Testis (tissue), 3 donors: ENCODE results near the gene RIOX2. TPM values are rescaled to one million over a fixed set of nuclear protein-coding genes. Genes with fewer than 3 reads are reported as not detected.

Experiments
- DNase-seq: peaks from one replicate; pipeline ENCODE4 v3.0.0-alpha.2; 2019
- H3K27ac ChIP-seq, 2 donors: fragments of 200-600 bp; sonication (generic); one replicate each; pipeline ENCODE4 v1.5.1; 2019
- H3K27me3 ChIP-seq: fragments of 200-600 bp; sonication (generic); one replicate; pipeline ENCODE4 v1.5.1; 2019
- H3K36me3 ChIP-seq: fragments of 200-600 bp; sonication (generic); one replicate; pipeline ENCODE4 v1.5.1; 2017; ENCODE audit warnings: low read depth; ENCODE audit errors: missing control alignments
- H3K4me1 ChIP-seq: fragments of 200-600 bp; sonication (generic); one replicate; pipeline ENCODE4 v1.5.1; 2019
- H3K4me3 ChIP-seq, 2 donors: fragments of 200-600 bp; sonication (generic); one replicate each; pipeline ENCODE4 v1.5.1; 2017 to 2019
- H3K9me3 ChIP-seq: fragments of 200-600 bp; sonication (generic); one replicate; pipeline ENCODE4 v1.5.1; 2017
- POLR2A ChIP-seq: fragments of 450-650 bp; IDR thresholded peaks from one replicate; pipeline ENCODE4 v1.6.1; 2017; ENCODE audit warnings: antibody characterized with exemption, mild to moderate bottlenecking, moderate library complexity
- WGBS, 2 donors: methylation state at CpG; one replicate each; pipeline ENCODE4 v1.1.5; 2018; 5-methylcytosine and 5-hydroxymethylcytosine counted together
- intact Hi-C: fragments of 100-400 bp; cut with DNase I; formaldehyde crosslinking; loops from one replicate; pipeline ENCODE4 v1.15.1; 2023; ENCODE audit warnings: low total_unique reads
- polyA plus RNA-seq: library from polyadenylated mRNA; stranded (reverse); fragments of 350-450 nt; fragmentation: Illumina TruSeq; extraction: RNeasy Lipid Tissue Mini Kit (QIAGEN cat#74804); gene quantifications from one replicate; pipeline ENCODE4 v1.2.3, GENCODE V29; 2014; ENCODE audit warnings: low read depth, low replicate concordance; ENCODE audit not compliant: insufficient read depth
- total RNA-seq, 2 donors: library from RNA; depleted of rRNA; stranded (reverse); fragments of >200 nt; gene quantifications; one replicate each; pipeline ENCODE4 v1.2.3, GENCODE V29; 2016
- TF ChIP-seq, protein P1 (sequence below), 3 experiments: fragments of 450-650 bp in 2 of 3; fragments of 200-600 bp in 1 of 3; sonication (generic) in 1 of 3; IDR thresholded peaks; one replicate each; pipeline ENCODE4 v1.5.1; 2016 to 2019; ENCODE audit warnings: antibody characterized with exemption in 3 of 3, mild to moderate bottlenecking in 2 of 3, moderate library complexity in 1 of 3

Gene RIOX2
- total and polyA plus RNA-seq, 3 donors from 2014 or later: 14.0 to 22.5 (median 16.3) TPM

DNA sequence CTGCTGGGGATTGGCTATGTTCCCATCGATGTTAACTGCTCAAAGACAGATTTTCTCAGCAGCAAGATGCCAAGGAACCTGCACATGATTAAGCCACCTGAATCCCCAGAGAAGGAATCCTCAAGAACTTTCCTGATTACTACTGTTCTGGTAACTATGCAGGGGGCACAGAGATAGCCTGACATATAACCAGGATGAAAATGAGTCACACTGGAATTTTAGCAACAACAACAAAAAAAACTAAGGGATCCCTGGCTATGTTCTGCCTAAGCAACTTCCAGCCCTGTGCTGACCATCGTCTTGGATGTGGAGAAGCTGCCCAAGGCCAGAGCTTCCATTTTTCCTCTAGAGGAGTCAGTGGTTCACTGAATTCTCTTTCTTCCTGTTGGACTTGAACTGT lies 13.8 kb downstream of the RIOX2 start:
- H3K4me3 ChIP-seq: no peak overlapping the region
- 82 to 92% methylated on average over 2 of the region's 2 CpGs for WGBS, 2 donors
- no peak for DNase-seq
- H3K27ac ChIP-seq: no peak overlapping the region
- no peak for TF ChIP-seq POLR2A
- TF ChIP-seq, protein P1, sequence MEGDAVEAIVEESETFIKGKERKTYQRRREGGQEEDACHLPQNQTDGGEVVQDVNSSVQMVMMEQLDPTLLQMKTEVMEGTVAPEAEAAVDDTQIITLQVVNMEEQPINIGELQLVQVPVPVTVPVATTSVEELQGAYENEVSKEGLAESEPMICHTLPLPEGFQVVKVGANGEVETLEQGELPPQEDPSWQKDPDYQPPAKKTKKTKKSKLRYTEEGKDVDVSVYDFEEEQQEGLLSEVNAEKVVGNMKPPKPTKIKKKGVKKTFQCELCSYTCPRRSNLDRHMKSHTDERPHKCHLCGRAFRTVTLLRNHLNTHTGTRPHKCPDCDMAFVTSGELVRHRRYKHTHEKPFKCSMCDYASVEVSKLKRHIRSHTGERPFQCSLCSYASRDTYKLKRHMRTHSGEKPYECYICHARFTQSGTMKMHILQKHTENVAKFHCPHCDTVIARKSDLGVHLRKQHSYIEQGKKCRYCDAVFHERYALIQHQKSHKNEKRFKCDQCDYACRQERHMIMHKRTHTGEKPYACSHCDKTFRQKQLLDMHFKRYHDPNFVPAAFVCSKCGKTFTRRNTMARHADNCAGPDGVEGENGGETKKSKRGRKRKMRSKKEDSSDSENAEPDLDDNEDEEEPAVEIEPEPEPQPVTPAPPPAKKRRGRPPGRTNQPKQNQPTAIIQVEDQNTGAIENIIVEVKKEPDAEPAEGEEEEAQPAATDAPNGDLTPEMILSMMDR (IDR thresholded peaks at IDR 0.05): no peak
- no peaks in the 10 kb centered on the region for H3K9me3 ChIP-seq
- no peaks in the 10 kb centered on the region for H3K27me3 ChIP-seq
- H3K4me1 ChIP-seq: no peaks in the 10 kb centered on the region
- intact Hi-C loops: no loop called here
- H3K36me3 ChIP-seq: no peaks in the 10 kb centered on the region

DNA sequence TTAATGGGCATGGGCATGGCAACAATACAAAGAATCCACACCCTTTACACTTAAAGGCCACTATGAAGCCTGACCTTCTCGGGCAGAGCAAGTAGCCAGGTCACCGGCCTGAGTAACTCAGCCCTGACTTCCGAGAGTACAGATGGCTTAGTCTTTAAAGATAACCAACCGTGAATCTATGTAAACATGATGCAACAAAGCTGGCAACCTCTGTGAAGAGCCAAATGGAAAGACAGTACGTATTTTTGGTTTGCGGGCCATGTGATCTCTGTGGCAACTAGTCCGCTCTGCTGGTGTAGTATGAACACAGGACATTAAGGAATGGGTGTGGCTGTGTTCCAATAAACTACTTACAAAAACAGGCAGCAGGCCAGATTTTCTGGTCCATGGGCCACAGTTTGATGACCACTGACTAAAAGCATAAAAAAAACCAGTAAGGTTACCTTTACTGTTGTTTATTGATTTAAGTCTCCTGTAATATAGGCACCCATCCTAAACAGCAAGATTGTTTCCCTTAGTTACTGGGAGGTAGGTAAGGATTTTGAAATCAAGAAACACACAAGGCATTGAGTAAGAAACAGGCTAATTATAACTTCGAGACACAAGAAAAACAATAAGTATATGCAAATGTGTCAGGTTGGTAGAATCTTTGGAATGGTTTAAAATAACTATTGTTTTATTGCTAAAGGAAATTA lies 14.5 kb downstream of the RIOX2 start:
- H3K27me3 ChIP-seq: no peaks in the 10 kb centered on the region
- H3K27ac ChIP-seq: no peak overlapping the region
- intact Hi-C loops: no loop called here
- no peak for DNase-seq
- no peaks in the 10 kb centered on the region for H3K4me1 ChIP-seq
- no peak overlapping the region for H3K4me3 ChIP-seq
- TF ChIP-seq, protein P1 (IDR thresholded peaks at IDR 0.05): no peak
- no peak for TF ChIP-seq POLR2A
- H3K36me3 ChIP-seq: no peaks in the 10 kb centered on the region
- H3K9me3 ChIP-seq: no peaks in the 10 kb centered on the region
- WGBS, 2 donors: 87 to 90% methylated on average over 8 of the region's 8 CpGs

DNA sequence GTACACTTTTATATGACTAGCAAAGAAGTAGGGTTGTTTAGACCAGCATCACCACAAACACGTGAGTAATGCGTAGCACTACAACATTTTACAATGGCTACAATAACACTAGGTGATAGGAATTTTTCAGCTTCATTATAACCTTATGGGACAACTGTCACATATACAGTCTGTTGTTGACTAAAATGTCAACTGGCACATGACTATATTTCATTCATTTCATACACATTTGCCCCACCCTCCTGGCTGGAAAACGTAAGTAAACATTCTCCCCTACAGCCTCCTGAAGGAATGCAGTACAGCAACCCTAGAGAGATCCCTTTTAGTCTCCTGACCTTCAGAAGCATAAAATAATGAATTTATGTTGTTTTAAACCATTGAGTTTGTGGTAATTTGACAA lies 16.2 kb downstream of the RIOX2 start:
- 87 to 97% methylated on average over 3 of the region's 3 CpGs for WGBS, 2 donors
- no peaks in the 10 kb centered on the region for H3K9me3 ChIP-seq
- no peak overlapping the region for H3K27ac ChIP-seq
- no peak for DNase-seq
- intact Hi-C loops: no loop called here
- H3K36me3 ChIP-seq: no peaks in the 10 kb centered on the region
- H3K4me1 ChIP-seq: no peaks in the 10 kb centered on the region
- no peaks in the 10 kb centered on the region for H3K27me3 ChIP-seq
- TF ChIP-seq POLR2A: no peak
- TF ChIP-seq, protein P1 (IDR thresholded peaks at IDR 0.05): no peak
- no peak overlapping the region for H3K4me3 ChIP-seq

DNA sequence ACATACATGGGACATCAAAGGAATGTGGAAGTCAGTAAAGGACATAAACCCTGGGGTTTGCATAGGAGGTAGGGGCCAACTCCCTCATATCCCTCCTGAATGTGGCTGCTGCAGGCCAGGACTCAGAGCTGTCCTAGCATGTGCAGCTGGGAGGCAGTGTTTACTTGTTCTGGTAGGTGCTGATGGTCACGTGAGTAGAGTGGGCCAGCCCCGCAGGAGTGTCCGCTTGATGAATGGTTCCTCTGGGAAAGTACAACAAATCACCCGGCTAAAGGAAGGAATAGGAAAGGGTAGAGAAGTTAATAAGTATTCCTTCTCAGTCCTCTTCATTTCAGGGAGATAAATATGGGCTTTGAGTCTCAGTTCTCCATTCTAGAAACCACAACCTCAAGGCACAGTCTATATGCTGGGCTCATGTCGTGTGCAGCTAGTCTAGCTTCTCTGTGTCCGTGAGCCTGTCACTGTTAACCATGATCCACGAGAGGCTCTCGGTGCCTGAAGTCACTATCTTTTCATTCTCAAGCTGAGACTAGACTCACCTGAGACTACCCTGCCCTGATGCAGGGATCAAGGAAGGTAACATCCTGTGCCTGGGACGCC lies 17.9 kb downstream of the RIOX2 start:
- Histone ChIP-seq H3K27ac (no peak overlapping the region), H3K27me3 (no peaks in the 10 kb centered on the region), H3K4me3 (no peak overlapping the region), H3K36me3 (no peaks in the 10 kb centered on the region), H3K4me1 (no peaks in the 10 kb centered on the region), H3K9me3 (no peaks in the 10 kb centered on the region)
- no peak for TF ChIP-seq POLR2A
- TF ChIP-seq, protein P1 (IDR thresholded peaks at IDR 0.05): no peak
- DNase-seq: no peak
- intact Hi-C loops: no loop called here
- 81 to 86% methylated on average over 9 of the region's 9 CpGs for WGBS, 2 donors

DNA sequence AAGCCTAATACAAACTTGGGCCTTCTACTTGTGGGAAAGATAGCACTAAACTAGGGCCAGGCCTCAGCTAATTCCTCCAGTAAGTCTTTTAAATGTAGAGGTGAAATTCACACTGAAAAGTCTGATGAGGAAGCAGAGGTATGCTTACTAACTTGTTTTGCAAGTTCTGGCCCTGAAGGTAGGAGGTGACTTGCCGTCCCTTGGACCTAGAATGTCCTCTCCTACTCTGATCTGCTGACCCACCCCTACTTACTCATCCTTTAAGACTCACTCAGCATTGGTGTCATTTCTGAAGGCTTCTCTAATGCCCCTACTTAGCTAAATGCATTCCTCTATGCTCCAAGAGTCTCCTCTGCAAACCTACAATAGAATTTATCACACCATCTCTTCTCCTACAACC lies 19.4 kb downstream of the RIOX2 start:
- DNase-seq: no peak

More for the DNA sequence above, 19.4 kb downstream of the RIOX2 start:
- Histone ChIP-seq H3K27me3 (no peaks in the 10 kb centered on the region), H3K4me1 (no peaks in the 10 kb centered on the region), H3K36me3 (no peaks in the 10 kb centered on the region), H3K4me3 (no peak overlapping the region), H3K9me3 (no peaks in the 10 kb centered on the region), H3K27ac (no peak overlapping the region)
- TF ChIP-seq POLR2A: no peak
- TF ChIP-seq, protein P1 (IDR thresholded peaks at IDR 0.05): no peak
- intact Hi-C loops: no loop called here
- 92 to 95% methylated on average over 1 of the region's 1 CpG for WGBS, 2 donors
